CD14-positive monocyte (primary cell): ENCODE data around the gene SLC35A3. TPM values are rescaled to one million over a fixed set of nuclear protein-coding genes. Genes with fewer than 3 reads are reported as not detected.

ENCODE experiments used
- DNase-seq, 3 donors: peaks; one replicate each; pipeline ENCODE4 v3.0.0-alpha.2; 2011 to 2022
- H2AFZ ChIP-seq: 2 replicates; pipeline ENCODE4 v1.6.0; 2012; ENCODE audit warnings: mild to moderate bottlenecking, low read depth, low read length, inconsistent platforms; ENCODE audit not compliant: insufficient read depth, poor library complexity, severe bottlenecking
- H3K27ac ChIP-seq, 2 donors: 1 replicate in 1 of 2; 2 replicates in 1 of 2; pipeline ENCODE4 v1.5.1; 2012 to 2013; ENCODE audit warnings: low read length in 2 of 2, control low read depth in 1 of 2, inconsistent platforms in 1 of 2, low read depth in 1 of 2, mild to moderate bottlenecking in 1 of 2
- H3K27me3 ChIP-seq, 2 donors: one replicate each; pipeline versions ENCODE4 v1.6.0 to v1.6.1; 2011 to 2013; ENCODE audit warnings: low read length in 2 of 2; ENCODE audit not compliant: control insufficient read depth in 2 of 2, insufficient read depth in 2 of 2
- H3K36me3 ChIP-seq, 2 donors: replicated peaks in 1 of 2; 1 replicate in 1 of 2; 2 replicates in 1 of 2; pipeline versions ENCODE4 v1.5.1 to v1.6.1; 2012 to 2013; ENCODE audit warnings: low read length in 2 of 2, control low read depth in 1 of 2, inconsistent platforms in 1 of 2, mild to moderate bottlenecking in 1 of 2; ENCODE audit not compliant: insufficient read depth in 2 of 2, control insufficient read depth in 1 of 2
- H3K4me1 ChIP-seq, 2 donors: 1 replicate in 1 of 2; 2 replicates in 1 of 2; pipeline versions ENCODE4 v1.5.1 to v1.6.1; 2012 to 2013; ENCODE audit warnings: low read length in 2 of 2, control low read depth in 1 of 2, inconsistent platforms in 1 of 2, mild to moderate bottlenecking in 1 of 2, moderate library complexity in 1 of 2; ENCODE audit not compliant: insufficient read depth in 2 of 2, control insufficient read depth in 1 of 2
- H3K4me2 ChIP-seq: replicated peaks from 2 replicates; pipeline ENCODE3; 2012; ENCODE audit warnings: low read length, moderate library complexity, mild to moderate bottlenecking; ENCODE audit not compliant: poor library complexity, severe bottlenecking; ENCODE audit errors: extremely low read depth
- H3K4me3 ChIP-seq, 3 experiments: fragments of 200-600 bp in 1 of 3; sonication (generic) in 1 of 3; replicated peaks in 1 of 3; 1 replicate in 2 of 3; 2 replicates in 1 of 3; pipeline ENCODE4 v1.5.1; 2011 to 2013; ENCODE audit warnings: low read length in 3 of 3, mild to moderate bottlenecking in 3 of 3, control low read depth in 2 of 3, low read depth in 2 of 3, inconsistent platforms in 1 of 3, moderate library complexity in 1 of 3
- H3K79me2 ChIP-seq: 2 replicates; pipeline ENCODE4 v1.6.0; 2012; ENCODE audit warnings: mild to moderate bottlenecking, control low read depth, inconsistent platforms, low read length, moderate library complexity; ENCODE audit not compliant: insufficient read depth
- H3K9ac ChIP-seq: 2 replicates; pipeline ENCODE4 v1.6.0; 2017; ENCODE audit warnings: low read length, mild to moderate bottlenecking; ENCODE audit not compliant: insufficient read depth, poor library complexity, severe bottlenecking
- H3K9me3 ChIP-seq, 2 donors: replicated peaks in 1 of 2; 1 replicate in 1 of 2; 2 replicates in 1 of 2; pipeline versions ENCODE4 v1.5.1 to v1.6.1; 2012 to 2013; ENCODE audit warnings: low read length in 2 of 2, control low read depth in 1 of 2; ENCODE audit not compliant: control insufficient read depth in 1 of 2, insufficient read depth in 1 of 2
- H4K20me1 ChIP-seq: 2 replicates; pipeline ENCODE4 v1.6.0; 2012; ENCODE audit warnings: mild to moderate bottlenecking, low read length, control low read depth, moderate library complexity; ENCODE audit not compliant: insufficient read depth
- H3K27ac Mint-ChIP-seq, 7 donors: one replicate each; pipeline ENCODE4 v1.8.0; 2020; ENCODE audit warnings: mild to moderate bottlenecking in 7 of 7, mixed read lengths in 7 of 7, moderate library complexity in 6 of 7, inconsistent platforms in 2 of 7
- H3K27me3 Mint-ChIP-seq, 3 donors: one replicate each; pipeline ENCODE4 v1.8.0; 2021 to 2022; ENCODE audit warnings: low read depth in 3 of 3, mild to moderate bottlenecking in 3 of 3, mixed read lengths in 3 of 3, moderate library complexity in 3 of 3, inconsistent platforms in 1 of 3
- H3K36me3 Mint-ChIP-seq, 2 donors: one replicate each; pipeline ENCODE4 v1.8.0; 2020; ENCODE audit warnings: mixed read lengths in 2 of 2, inconsistent platforms in 1 of 2, mild to moderate bottlenecking in 1 of 2
- H3K4me1 Mint-ChIP-seq: one replicate; pipeline ENCODE4 v1.8.0; 2020; ENCODE audit warnings: mild to moderate bottlenecking, mixed read lengths
- H3K4me3 Mint-ChIP-seq, 2 donors: one replicate each; pipeline ENCODE4 v1.8.0; 2020; ENCODE audit warnings: mild to moderate bottlenecking in 2 of 2, mixed read lengths in 2 of 2, moderate library complexity in 1 of 2
- H3K9me3 Mint-ChIP-seq, 7 donors: one replicate each; pipeline ENCODE4 v1.8.0; 2020 to 2022; ENCODE audit warnings: mixed read lengths in 7 of 7, mild to moderate bottlenecking in 6 of 7, moderate library complexity in 6 of 7, inconsistent platforms in 2 of 7
- whole genome bisulfite sequencing: methylation state at CpG from one replicate; pipeline ENCODE4 v1.1.5; 2013; ENCODE audit warnings: missing lambda C conversion rate; ENCODE audit not compliant: insufficient coverage; 5-methylcytosine and 5-hydroxymethylcytosine counted together
- intact Hi-C, 2 donors: fragments of 100-400 bp; cut with micrococcal nuclease; formaldehyde crosslinking; loops; one replicate each; pipeline versions ENCODE4 v1.15.0 to v1.15.1; 2023
- polyA plus RNA-seq, 3 donors: library from polyadenylated mRNA; depleted of rRNA in 1 of 3; unstranded in 2 of 3; stranded (reverse) in 1 of 3; fragments of 300-500 nt in 2 of 3; fragments of >200 nt in 1 of 3; fragmentation: Illumina TruSeq in 2 of 3; gene quantifications; 1 replicate in 2 of 3; 2 replicates in 1 of 3; pipeline ENCODE4 v1.2.3, GENCODE V29; 2012 to 2021
- TF ChIP-seq, protein P1 (sequence below): fragments of 200-600 bp; IDR thresholded peaks from one replicate; pipeline ENCODE4 v1.8.0; 2022; ENCODE audit warnings: antibody characterized with exemption, mild to moderate bottlenecking

The SLC35A3 gene
- polyA plus RNA-seq, 3 donors, result 10.1 to 14.3 (median 13.0) TPM

DNA sequence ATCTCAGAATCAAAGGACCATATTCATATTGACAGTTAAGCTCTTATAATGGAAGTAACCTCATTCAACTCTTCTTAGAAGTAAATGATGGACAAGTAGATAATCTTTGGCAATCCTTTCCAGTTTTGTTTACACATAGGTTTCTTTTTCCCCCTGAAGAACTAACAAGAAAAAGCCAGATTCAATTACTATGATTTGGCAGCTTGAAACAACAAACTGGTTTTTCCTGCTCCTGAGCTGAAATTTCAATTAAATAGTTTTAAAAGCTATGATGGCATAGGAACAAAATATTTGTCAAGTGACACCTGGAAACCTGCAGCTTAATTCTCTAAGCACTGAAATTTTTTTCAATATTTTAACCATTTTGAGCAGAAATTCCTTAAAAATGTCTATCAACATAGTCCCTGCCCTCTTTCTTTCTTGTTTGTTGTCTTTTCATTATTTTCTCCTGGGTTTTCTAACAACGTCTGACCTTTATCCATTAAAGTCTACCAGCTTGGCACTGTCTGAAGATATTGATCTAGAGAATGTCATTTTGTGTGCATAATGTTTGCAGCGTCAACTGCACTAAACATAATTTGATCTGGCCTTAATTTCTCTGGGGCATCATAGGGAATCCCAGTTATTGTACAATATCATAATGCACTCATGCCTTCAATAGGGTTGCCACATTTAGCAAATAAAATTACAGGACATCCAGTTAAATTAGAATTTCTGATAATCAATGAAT is 4.0 kb upstream of the SLC35A3 start:
- Mint-ChIP-seq H3K27ac (no peak overlapping the region), H3K4me1 (peaks cover 14% of the 10 kb centered on the region), H3K9me3 (peaks cover 0 to under 1% (median 0%) of the 10 kb centered on the region in 7 donors), H3K36me3 (no peaks in the 10 kb centered on the region), H3K4me3 (no peak overlapping the region), H3K27me3 (peaks cover 0 to 3% (median 0%) of the 10 kb centered on the region in 3 donors)
- Histone ChIP-seq H3K79me2 (peaks cover 9% of the 10 kb centered on the region), H3K4me2 (no peak overlapping the region), H3K4me1 (peaks cover 9 to 13% of the 10 kb centered on the region in 2 donors), H3K27me3 (no peaks in the 10 kb centered on the region), H3K9ac (no peak overlapping the region), H3K27ac (no peak overlapping the region), H4K20me1 (no peaks in the 10 kb centered on the region), H3K4me3 (no peak overlapping the region), H3K9me3 (no peaks in the 10 kb centered on the region), H2AFZ (no peak overlapping the region), H3K36me3 (no peaks in the 10 kb centered on the region)
- DNase-seq, result no peak
- intact Hi-C loops, result no loop called here
- TF ChIP-seq, protein P1, sequence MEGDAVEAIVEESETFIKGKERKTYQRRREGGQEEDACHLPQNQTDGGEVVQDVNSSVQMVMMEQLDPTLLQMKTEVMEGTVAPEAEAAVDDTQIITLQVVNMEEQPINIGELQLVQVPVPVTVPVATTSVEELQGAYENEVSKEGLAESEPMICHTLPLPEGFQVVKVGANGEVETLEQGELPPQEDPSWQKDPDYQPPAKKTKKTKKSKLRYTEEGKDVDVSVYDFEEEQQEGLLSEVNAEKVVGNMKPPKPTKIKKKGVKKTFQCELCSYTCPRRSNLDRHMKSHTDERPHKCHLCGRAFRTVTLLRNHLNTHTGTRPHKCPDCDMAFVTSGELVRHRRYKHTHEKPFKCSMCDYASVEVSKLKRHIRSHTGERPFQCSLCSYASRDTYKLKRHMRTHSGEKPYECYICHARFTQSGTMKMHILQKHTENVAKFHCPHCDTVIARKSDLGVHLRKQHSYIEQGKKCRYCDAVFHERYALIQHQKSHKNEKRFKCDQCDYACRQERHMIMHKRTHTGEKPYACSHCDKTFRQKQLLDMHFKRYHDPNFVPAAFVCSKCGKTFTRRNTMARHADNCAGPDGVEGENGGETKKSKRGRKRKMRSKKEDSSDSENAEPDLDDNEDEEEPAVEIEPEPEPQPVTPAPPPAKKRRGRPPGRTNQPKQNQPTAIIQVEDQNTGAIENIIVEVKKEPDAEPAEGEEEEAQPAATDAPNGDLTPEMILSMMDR, result no peak
- no CpG with 5 or more reads among the region's 2 CpGs for WGBS

DNA sequence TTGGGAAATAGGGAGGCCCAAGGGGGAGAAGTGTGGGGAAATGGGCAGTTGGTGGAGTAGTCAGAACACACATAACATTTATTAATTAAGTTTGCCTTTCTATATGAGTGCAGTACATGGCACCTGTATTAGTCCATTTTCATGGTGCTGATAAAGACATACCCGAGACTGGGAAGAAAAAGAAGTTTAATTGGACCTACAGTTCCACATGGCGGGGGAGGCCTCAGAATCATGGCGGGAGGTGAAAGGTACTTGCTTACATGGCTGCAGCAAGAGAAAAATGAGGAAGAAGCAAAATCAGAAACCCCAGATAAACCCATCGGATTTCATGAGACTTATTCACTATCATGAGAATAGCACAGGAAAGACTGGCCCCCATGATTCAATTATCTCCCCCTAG is 1.6 kb upstream of the SLC35A3 start:
- Histone ChIP-seq H3K9ac (no peak overlapping the region), H2AFZ (peak overlapping the region; percentile 99), H3K27ac (no peak overlapping the region), H3K4me2 (no peak overlapping the region), H3K4me1 (peaks cover 11 to 16% of the 10 kb centered on the region in 2 donors), H3K9me3 (no peaks in the 10 kb centered on the region), H4K20me1 (no peaks in the 10 kb centered on the region), H3K79me2 (peaks cover 31% of the 10 kb centered on the region), H3K4me3 (no peak overlapping the region), H3K27me3 (no peaks in the 10 kb centered on the region), H3K36me3 (no peaks in the 10 kb centered on the region)
- no CpG with 5 or more reads among the region's 4 CpGs for WGBS
- Mint-ChIP-seq H3K36me3 (no peaks in the 10 kb centered on the region), H3K4me1 (peaks cover 22% of the 10 kb centered on the region), H3K9me3 (no peaks in the 10 kb centered on the region), H3K27ac (no peak overlapping the region), H3K27me3 (peaks cover 0 to 3% (median 0%) of the 10 kb centered on the region in 3 donors), H3K4me3 (no peak overlapping the region)
- intact Hi-C loops, result no loop called here
- TF ChIP-seq, protein P1, result no peak
- DNase-seq, result no peak
